ENCODE results near the gene FOXD4L6. TPM values are rescaled to one million over a fixed set of nuclear protein-coding genes. Genes with fewer than 3 reads are reported as not detected.
"Not testable (repeated sequence)": the region's sequence is repeated elsewhere in the genome, so short reads cannot be mapped to it uniquely, and the experiment has no call there.

FOXD4L6 gene
- total and polyA plus RNA-seq, 2 donors, result 0.09 to 0.16 TPM

GRCh38 chr9:41088450-41089059 is 39.9 kb downstream of the FOXD4L6 start:
- H3K9me3 ChIP-seq (ENCODE audit: control insufficient read depth in 2 of 2, insufficient read depth in 1 of 2, low read length in 1 of 2); H3K36me3 ChIP-seq (ENCODE audit: control insufficient read depth in 2 of 2, insufficient read depth in 2 of 2, low read length in 1 of 2); H3K4me3 ChIP-seq (ENCODE audit: low read length in 2 of 2); H3K27ac ChIP-seq (ENCODE audit: low read depth in 1 of 2, low read length in 1 of 2); H3K27me3 ChIP-seq (ENCODE audit: control insufficient read depth in 2 of 2, insufficient read depth in 1 of 2, low read length in 1 of 2); DNase-seq (ENCODE audit: low read depth in 6 of 9, low spot score in 9 of 9); H3K4me1 ChIP-seq (ENCODE audit: control insufficient read depth in 2 of 2, insufficient read depth in 2 of 2, low read length in 2 of 2): not testable (repeated sequence)
- WGBS, result 13% methylated on average over 9 of the region's 11 CpGs

GRCh38 chr9:41087929-41088328 is 40.6 kb downstream of the FOXD4L6 start:
- H3K27ac ChIP-seq (ENCODE audit: low read depth in 1 of 2, low read length in 1 of 2); H3K4me1 ChIP-seq (ENCODE audit: control insufficient read depth in 2 of 2, insufficient read depth in 2 of 2, low read length in 2 of 2); H3K36me3 ChIP-seq (ENCODE audit: control insufficient read depth in 2 of 2, insufficient read depth in 2 of 2, low read length in 1 of 2); H3K9me3 ChIP-seq (ENCODE audit: control insufficient read depth in 2 of 2, insufficient read depth in 1 of 2, low read length in 1 of 2); DNase-seq (ENCODE audit: low read depth in 6 of 9, low spot score in 9 of 9); H3K27me3 ChIP-seq (ENCODE audit: control insufficient read depth in 2 of 2, insufficient read depth in 1 of 2, low read length in 1 of 2); H3K4me3 ChIP-seq (ENCODE audit: low read length in 2 of 2): not testable (repeated sequence)
- WGBS, result 72% methylated on average over 5 of the region's 5 CpGs

- H3K9me3 ChIP-seq (ENCODE audit: control insufficient read depth in 2 of 2, insufficient read depth in 1 of 2, low read length in 1 of 2); DNase-seq (ENCODE audit: low read depth in 6 of 9, low spot score in 9 of 9); H3K36me3 ChIP-seq (ENCODE audit: control insufficient read depth in 2 of 2, insufficient read depth in 2 of 2, low read length in 1 of 2); H3K4me3 ChIP-seq (ENCODE audit: low read length in 2 of 2); H3K27me3 ChIP-seq (ENCODE audit: control insufficient read depth in 2 of 2, insufficient read depth in 1 of 2, low read length in 1 of 2); H3K27ac ChIP-seq (ENCODE audit: low read depth in 1 of 2, low read length in 1 of 2); H3K4me1 ChIP-seq (ENCODE audit: control insufficient read depth in 2 of 2, insufficient read depth in 2 of 2, low read length in 2 of 2): not testable (repeated sequence)
- 77% methylated on average over 4 of the region's 5 CpGs for WGBS
Observed at GRCh38 chr9:41087157-41087780, 41.2 kb downstream of the FOXD4L6 start.

GRCh38 chr9:41086685-41087084 is 41.8 kb downstream of the FOXD4L6 start:
- not testable (repeated sequence) for H3K9me3 ChIP-seq (ENCODE audit: control insufficient read depth in 2 of 2, insufficient read depth in 1 of 2, low read length in 1 of 2); H3K4me3 ChIP-seq (ENCODE audit: low read length in 2 of 2); H3K36me3 ChIP-seq (ENCODE audit: control insufficient read depth in 2 of 2, insufficient read depth in 2 of 2, low read length in 1 of 2); DNase-seq (ENCODE audit: low read depth in 6 of 9, low spot score in 9 of 9); H3K27me3 ChIP-seq (ENCODE audit: control insufficient read depth in 2 of 2, insufficient read depth in 1 of 2, low read length in 1 of 2); H3K4me1 ChIP-seq (ENCODE audit: control insufficient read depth in 2 of 2, insufficient read depth in 2 of 2, low read length in 2 of 2); H3K27ac ChIP-seq (ENCODE audit: low read depth in 1 of 2, low read length in 1 of 2)
- 63% methylated on average over 1 of the region's 1 CpG for WGBS

GRCh38 chr9:41086215-41086614 is 42.3 kb downstream of the FOXD4L6 start:
- WGBS, result 85% methylated on average over 3 of the region's 3 CpGs
- H3K36me3 ChIP-seq (ENCODE audit: control insufficient read depth in 2 of 2, insufficient read depth in 2 of 2, low read length in 1 of 2); H3K4me1 ChIP-seq (ENCODE audit: control insufficient read depth in 2 of 2, insufficient read depth in 2 of 2, low read length in 2 of 2); H3K4me3 ChIP-seq (ENCODE audit: low read length in 2 of 2); H3K27ac ChIP-seq (ENCODE audit: low read depth in 1 of 2, low read length in 1 of 2); DNase-seq (ENCODE audit: low read depth in 6 of 9, low spot score in 9 of 9); H3K9me3 ChIP-seq (ENCODE audit: control insufficient read depth in 2 of 2, insufficient read depth in 1 of 2, low read length in 1 of 2); H3K27me3 ChIP-seq (ENCODE audit: control insufficient read depth in 2 of 2, insufficient read depth in 1 of 2, low read length in 1 of 2): not testable (repeated sequence)

- not testable (repeated sequence) for H3K4me3 ChIP-seq (ENCODE audit: low read length in 2 of 2); H3K36me3 ChIP-seq (ENCODE audit: control insufficient read depth in 2 of 2, insufficient read depth in 2 of 2, low read length in 1 of 2); H3K27ac ChIP-seq (ENCODE audit: low read depth in 1 of 2, low read length in 1 of 2); DNase-seq (ENCODE audit: low read depth in 6 of 9, low spot score in 9 of 9); H3K9me3 ChIP-seq (ENCODE audit: control insufficient read depth in 2 of 2, insufficient read depth in 1 of 2, low read length in 1 of 2); H3K27me3 ChIP-seq (ENCODE audit: control insufficient read depth in 2 of 2, insufficient read depth in 1 of 2, low read length in 1 of 2); H3K4me1 ChIP-seq (ENCODE audit: control insufficient read depth in 2 of 2, insufficient read depth in 2 of 2, low read length in 2 of 2)
- WGBS, result 54% methylated on average over 4 of the region's 4 CpGs
Observed at GRCh38 chr9:41082358-41082757, 46.1 kb downstream of the FOXD4L6 start.

GRCh38 chr9:41079464-41079863 is 49.0 kb downstream of the FOXD4L6 start:
- WGBS, result 88% methylated on average over 4 of the region's 4 CpGs
- not testable (repeated sequence) for H3K4me3 ChIP-seq (ENCODE audit: low read length in 2 of 2); H3K4me1 ChIP-seq (ENCODE audit: control insufficient read depth in 2 of 2, insufficient read depth in 2 of 2, low read length in 2 of 2); H3K27ac ChIP-seq (ENCODE audit: low read depth in 1 of 2, low read length in 1 of 2); H3K9me3 ChIP-seq (ENCODE audit: control insufficient read depth in 2 of 2, insufficient read depth in 1 of 2, low read length in 1 of 2); H3K36me3 ChIP-seq (ENCODE audit: control insufficient read depth in 2 of 2, insufficient read depth in 2 of 2, low read length in 1 of 2); DNase-seq (ENCODE audit: low read depth in 6 of 9, low spot score in 9 of 9)
- peaks cover 3 to 10% of the 10 kb centered on the region in 2 donors for H3K27me3 ChIP-seq (ENCODE audit: control insufficient read depth in 2 of 2, insufficient read depth in 1 of 2, low read length in 1 of 2)

- H3K4me1 ChIP-seq (ENCODE audit: control insufficient read depth in 2 of 2, insufficient read depth in 2 of 2, low read length in 2 of 2); H3K36me3 ChIP-seq (ENCODE audit: control insufficient read depth in 2 of 2, insufficient read depth in 2 of 2, low read length in 1 of 2); H3K9me3 ChIP-seq (ENCODE audit: control insufficient read depth in 2 of 2, insufficient read depth in 1 of 2, low read length in 1 of 2); H3K4me3 ChIP-seq (ENCODE audit: low read length in 2 of 2); H3K27ac ChIP-seq (ENCODE audit: low read depth in 1 of 2, low read length in 1 of 2); DNase-seq (ENCODE audit: low read depth in 6 of 9, low spot score in 9 of 9): not testable (repeated sequence)
- 62% methylated on average over 1 of the region's 1 CpG for WGBS
- peaks cover 9 to 22% of the 10 kb centered on the region in 2 donors for H3K27me3 ChIP-seq (ENCODE audit: control insufficient read depth in 2 of 2, insufficient read depth in 1 of 2, low read length in 1 of 2)
Observed at GRCh38 chr9:41077586-41077985, 50.9 kb downstream of the FOXD4L6 start.

Data from thymus (tissue), 11 donors.